Right ventricle myocardium superior (tissue), 1 donor: Measurements from ENCODE around the gene HAND1. TPM values are rescaled to one million over a fixed set of nuclear protein-coding genes. Genes with fewer than 3 reads are reported as not detected.

Source experiments
- ATAC-seq: fragments of 200-7000 bp; cut with Tn5 transposase; one replicate; pipeline ENCODE4 v1.9.1; 2020; ENCODE audit warnings: mild to moderate bottlenecking; ENCODE audit not compliant: poor library complexity
- DNase-seq: peaks from one replicate; pipeline ENCODE4 v3.0.0-alpha.2; 2020
- intact Hi-C: fragments of 100-400 bp; cut with DNase I; formaldehyde crosslinking; loops from one replicate; pipeline ENCODE4 v1.11.2; 2022
- total RNA-seq: library from RNA; stranded (reverse); fragmentation: NEBNext Ultra II Directional; extraction: Animal tissue kit (Norgen Biotek cat#: 25700); gene quantifications from one replicate; pipeline ENCODE4 v1.2.1, GENCODE V29; 2021
- donor health status: DM: no; HTN: yes; CAD: no; lungs with severe emphysema.

The HAND1 gene
- total RNA-seq, 1 donor from 2014 or later: 23.4 TPM

GRCh38 chr5:154440540-154440939 lies 37.5 kb downstream of the HAND1 start:
- DNase-seq (no peak), ATAC-seq (no peak)
- intact Hi-C loops: no loop called here

DNA sequence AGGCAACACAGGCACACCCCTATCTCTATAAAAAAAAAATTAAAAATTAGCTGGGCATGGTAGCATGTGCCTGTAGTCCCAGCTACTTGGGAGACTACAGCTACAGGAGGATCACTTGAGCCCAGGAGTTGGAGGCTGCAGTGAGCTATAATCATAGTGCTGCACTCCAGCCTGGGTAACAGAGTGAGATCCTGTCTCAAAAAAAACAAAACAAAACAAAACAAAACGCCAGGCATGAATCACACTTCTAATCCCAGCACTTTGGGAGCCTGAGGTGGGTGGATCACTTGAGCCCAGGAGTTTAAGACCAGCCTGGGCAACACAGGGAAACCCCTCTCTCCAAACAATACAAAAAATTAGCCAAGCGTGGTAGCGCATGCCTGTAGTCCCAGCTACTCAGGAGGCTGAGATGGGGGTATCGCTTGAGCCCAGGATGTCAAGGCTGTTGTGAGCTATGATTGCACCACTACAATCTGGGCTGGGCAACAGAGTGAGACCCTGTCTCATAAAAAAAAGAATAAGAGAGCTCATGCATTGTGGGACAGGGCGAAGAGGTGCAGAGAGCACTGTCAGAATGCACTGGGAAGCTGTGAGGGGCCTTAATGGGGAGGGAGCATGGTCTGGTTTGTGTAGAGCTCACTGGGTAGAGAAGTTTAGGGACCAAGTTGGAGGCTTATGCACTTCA lies 40.6 kb downstream of the HAND1 start:
- DNase-seq: no peak
- ATAC-seq: no peak
- intact Hi-C loops: no loop called here

DNA sequence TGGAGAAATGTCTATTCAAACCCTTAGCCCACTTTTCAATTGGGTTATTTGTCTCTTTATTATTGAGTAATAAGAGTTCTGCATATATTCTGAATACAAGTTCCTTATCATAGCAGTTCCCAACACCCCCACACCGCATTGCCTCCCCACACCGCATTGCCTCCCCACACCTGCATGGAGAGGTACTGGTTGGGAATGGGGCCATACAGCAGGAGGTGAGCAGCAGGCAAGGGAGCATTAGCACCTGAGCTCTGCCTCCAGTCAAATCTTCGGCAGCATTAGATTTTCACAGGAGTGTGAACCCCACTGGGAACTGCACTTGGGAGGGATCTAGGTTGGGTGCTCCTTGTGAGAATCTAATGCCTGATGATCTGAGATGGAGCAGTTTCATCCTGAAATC lies 42.8 kb downstream of the HAND1 start:
- intact Hi-C loops: no loop called here
- DNase-seq (no peak), ATAC-seq (no peak)

DNA sequence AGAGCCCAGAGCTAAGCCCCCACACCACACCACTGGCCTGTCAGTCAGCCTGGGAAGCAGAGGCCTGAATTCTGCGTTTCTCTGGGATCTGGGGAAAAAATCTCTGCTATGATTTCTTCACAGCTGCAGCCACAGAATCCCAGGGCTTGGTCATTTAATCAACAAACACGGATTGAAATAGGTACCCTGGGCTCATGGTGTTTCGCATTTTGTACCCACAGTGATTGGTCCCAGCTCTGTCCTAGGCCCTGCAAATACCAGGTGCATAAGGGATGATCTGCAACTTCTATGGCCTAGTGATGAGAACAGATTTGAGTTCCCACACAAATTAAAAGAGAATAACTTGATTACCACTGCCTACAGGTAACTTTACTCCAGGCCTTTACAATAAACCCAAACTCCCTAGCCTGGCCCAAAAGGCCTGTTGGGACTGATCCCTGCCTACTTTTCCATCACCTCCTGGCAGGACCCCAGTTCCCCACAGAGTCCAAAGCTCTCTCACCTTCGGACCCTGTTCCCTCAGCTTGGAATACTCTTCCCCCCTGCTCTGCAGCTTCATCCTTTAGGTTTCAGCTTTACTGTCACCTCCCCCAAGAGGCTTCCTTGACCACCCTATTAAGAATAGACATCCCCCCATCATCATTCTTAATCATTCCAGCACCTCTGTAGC lies 46.9 kb downstream of the HAND1 start:
- DNase-seq (no peak), ATAC-seq (no peak)
- intact Hi-C loops: no loop called here

- ATAC-seq (no peak), DNase-seq (no peak)
- intact Hi-C loops: no loop called here
Measured at GRCh38 chr5:154430466-154430865, 47.6 kb downstream of the HAND1 start.

GRCh38 chr5:154429341-154429740 lies 48.7 kb downstream of the HAND1 start:
- intact Hi-C loops: no loop called here
- DNase-seq: no peak
- ATAC-seq: no peak

DNA sequence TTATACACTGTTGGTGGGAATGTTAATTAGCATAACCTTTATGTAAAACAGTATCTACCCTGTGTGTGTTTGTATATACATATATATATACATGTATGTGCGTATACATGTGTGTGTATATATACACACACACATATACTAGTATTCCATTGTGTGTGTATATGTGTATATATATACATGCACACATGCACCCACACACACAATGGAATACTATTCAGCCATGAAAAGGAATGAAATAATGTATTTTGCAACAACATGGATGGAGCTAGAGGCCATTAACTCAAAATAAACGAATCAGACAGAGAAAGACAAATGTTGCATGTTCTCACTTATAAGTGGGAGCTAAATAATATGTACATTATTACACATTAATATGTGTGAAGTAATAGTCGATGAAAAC lies 49.8 kb downstream of the HAND1 start:
- ATAC-seq (no peak), DNase-seq (no peak)
- intact Hi-C loops: no loop called here

Other genes starting within 250 kb of the HAND1 start
- gene SAP30L, start 32.2 kb downstream of the HAND1 start, total RNA-seq: 32.4 TPM